ENCODE measurements around the gene RBMS1.

GRCh38 chr2:160224507-160224906 is 269.1 kb downstream of the RBMS1 start:
- no peak for TF ChIP-seq CTCF (IDR thresholded peaks at IDR 0.05 in 4 of 5, conservative IDR thresholded peaks at IDR 0.05 in 1 of 5)
- TF ChIP-seq POLR2A (IDR thresholded peaks at IDR 0.05): no peak
